GM18909 (cell line): ENCODE results near the gene CADPS.

Source experiments
- ATAC-seq: cut with Tn5 transposase; IDR thresholded peaks from one replicate; pipeline ENCODE4 v1.9.1; 2021; ENCODE audit warnings: mild to moderate bottlenecking; ENCODE audit not compliant: unreplicated experiment, poor library complexity

CADPS gene

GRCh38 chr3:62369476-62369743, 505.8 kb downstream of the CADPS start:
- no peak for ATAC-seq

- no peak for ATAC-seq
Observed at GRCh38 chr3:62368705-62369475, 506.3 kb downstream of the CADPS start.

- no peak for ATAC-seq
Observed at GRCh38 chr3:62368290-62368704, 506.9 kb downstream of the CADPS start.

GRCh38 chr3:62367763-62368195, 507.4 kb downstream of the CADPS start:
- ATAC-seq: no peak

- ATAC-seq: no peak
Observed at GRCh38 chr3:62366126-62366484, 509.1 kb downstream of the CADPS start.

- ATAC-seq: no peak
Observed at GRCh38 chr3:62365391-62366125, 509.7 kb downstream of the CADPS start.

- no peak for ATAC-seq
Observed at GRCh38 chr3:62364191-62364590, 511.0 kb downstream of the CADPS start.

- ATAC-seq: no peak
Observed at GRCh38 chr3:62363275-62363674, 511.9 kb downstream of the CADPS start.

- peak; percentile 24 for ATAC-seq
Observed at GRCh38 chr3:62361824-62362223, 513.4 kb downstream of the CADPS start.

GRCh38 chr3:62361261-62361660, 514.0 kb downstream of the CADPS start:
- peak; percentile 98 for ATAC-seq

GRCh38 chr3:62359531-62359930, 515.7 kb downstream of the CADPS start:
- ATAC-seq: no peak

- no peak for ATAC-seq
Observed at GRCh38 chr3:62356356-62356755, 518.9 kb downstream of the CADPS start.

GRCh38 chr3:62355703-62356102, 519.5 kb downstream of the CADPS start:
- no peak for ATAC-seq
